ENCODE measurements around the gene FAM25A.
"Not testable (repeated sequence)": the region's sequence is repeated elsewhere in the genome, so short reads cannot be mapped to it uniquely, and the experiment has no call there.

The FAM25A gene

DNA sequence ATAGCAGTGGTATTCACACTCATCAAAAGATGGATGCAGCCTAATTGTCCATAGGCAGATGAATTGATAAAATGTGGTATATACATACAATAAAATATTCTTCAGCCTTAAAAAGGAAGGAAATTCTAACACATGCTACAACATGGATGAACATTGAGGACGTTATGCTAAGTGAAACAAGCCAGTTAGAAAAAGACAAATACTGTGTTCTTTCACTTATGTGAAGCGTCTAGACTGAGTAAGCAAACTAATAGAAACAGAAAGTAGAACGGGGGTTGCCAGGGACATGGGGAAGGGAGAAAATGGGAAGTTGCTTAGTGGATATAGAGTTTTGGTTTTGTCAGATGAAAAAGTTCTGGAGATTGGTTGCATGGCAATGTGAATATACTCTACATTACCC, 6.6 kb upstream of the FAM25A start:
- not testable (repeated sequence) for DNase-seq (ENCODE audit: low spot score)

DNA sequence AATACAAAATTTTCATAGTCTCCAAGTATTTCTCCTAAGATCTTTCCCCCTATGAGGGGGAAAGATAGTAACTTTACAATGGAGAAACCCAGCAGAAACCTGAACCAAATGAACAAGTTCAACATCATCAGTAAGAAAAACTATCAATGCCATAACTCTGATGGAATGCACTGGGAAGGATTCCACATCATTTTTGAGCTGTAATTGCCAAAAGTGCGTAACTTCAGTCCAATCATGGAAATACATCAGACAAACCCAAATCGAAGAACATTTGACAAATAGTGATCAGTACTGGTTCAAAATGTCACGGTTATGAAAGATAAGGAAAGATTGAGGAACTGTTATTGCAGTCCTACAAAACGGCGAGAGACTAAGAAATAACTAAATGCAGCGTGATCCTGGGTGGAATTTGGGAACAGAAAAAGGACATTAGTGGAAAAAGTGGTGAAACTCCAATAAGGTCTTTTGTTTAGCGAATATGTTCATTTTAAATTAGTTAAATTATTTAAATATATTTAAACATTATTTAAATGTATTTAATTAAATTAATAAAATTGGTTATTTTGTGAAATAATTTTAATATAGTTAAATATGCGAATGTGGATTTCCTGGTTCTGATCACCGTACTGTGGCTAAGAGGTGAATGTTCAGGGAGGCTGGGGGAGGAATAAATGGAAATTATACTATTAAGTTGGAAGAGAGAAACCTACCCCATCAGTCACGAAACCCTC, 4.9 kb upstream of the FAM25A start:
- DNase-seq (ENCODE audit: low spot score): not testable (repeated sequence)

DNA sequence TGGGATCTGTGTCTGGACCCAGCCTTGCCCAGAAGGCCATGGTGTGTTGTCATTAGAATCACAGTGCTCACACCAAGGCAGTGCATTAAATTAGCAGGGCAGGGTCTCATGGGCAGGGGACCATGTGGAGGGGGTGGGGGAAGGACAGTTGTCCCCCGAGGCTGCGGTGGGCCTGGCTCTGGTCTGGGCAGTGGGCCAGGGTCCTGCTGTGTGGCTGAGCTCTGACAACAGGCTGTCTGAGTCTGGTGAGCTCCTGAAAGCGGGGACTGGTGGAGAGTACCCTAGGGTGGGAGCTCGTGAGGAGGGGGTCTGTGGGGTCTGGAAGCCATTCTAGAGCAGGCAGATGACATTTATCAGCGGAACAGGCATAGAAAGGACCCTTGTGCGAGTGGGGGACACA, 2.0 kb upstream of the FAM25A start:
- DNase-seq (ENCODE audit: low spot score): not testable (repeated sequence)

DNA sequence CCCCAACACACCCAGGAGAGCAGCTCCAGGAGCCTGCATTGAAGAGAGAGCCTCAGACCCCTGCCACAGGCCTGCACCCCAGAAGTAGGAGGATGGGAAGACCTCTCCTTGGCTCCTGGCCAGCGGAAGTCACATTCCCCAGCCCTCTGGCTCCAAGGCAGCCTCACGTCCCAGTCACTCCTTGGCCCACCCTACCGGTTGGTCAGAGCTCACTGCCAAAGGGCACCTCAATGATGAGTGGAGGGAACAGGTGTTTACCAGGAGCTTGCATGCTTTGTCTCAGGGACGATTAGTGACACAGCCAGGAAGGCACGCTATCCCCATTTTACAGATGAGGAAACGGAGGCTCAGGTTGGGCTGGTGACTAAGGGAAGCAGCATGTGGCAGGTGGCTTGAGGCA, 1.0 kb upstream of the FAM25A start:
- not testable (repeated sequence) for DNase-seq (ENCODE audit: low spot score)

DNA sequence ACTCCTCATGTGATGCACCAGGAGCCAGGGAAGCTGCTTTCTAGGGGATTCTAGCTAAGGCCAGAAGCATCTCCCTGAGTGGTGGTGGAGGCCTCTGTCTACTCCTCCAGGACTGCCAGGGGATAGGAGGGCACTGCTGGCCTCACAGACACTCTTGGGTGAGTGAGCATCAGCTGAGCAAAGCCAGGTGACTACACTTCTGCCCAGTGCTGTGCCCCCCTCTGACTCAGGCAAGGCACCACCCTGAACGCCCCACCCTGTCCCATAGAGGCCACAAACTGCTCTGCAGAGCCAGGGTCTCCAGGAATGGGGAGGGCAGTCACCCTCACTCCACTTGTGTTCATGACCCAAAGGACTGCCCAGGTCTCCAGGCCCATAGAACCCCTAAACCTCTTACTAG, 590 bp upstream of the FAM25A start:
- DNase-seq (ENCODE audit: low spot score): not testable (repeated sequence)

DNA sequence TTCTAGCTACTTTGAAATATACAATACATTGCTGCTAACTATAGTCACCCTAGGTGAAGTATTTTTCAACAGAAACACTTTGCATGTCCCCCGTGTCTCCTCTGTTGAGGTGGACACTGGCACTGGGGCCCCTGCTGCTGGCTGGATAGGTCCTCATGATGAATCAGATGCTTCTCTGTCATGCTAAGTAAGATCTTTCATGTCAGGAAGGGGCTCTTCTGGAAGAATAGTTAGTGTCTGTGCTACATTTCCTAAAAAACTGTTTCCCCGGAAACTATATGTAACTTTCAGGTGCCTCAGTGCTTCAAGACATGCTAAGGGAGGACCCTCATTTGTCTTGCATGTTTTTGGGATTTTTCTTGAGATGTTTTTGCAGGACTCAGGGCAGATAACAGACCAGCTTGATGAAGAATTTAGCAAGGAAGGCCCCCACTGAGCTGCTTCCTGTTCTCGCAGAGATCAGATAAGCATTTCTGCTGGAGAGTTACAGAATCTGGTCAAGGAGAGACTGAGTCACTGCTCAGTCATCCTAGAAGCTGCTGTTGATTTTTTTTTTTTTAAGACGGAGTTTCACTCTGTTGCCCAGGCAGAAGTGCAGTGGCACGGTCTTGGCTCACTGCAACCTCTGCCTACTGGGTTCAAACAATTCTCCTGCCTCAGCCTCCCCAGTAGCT, 5.3 kb downstream of the FAM25A start:
- not testable (repeated sequence) for DNase-seq (ENCODE audit: low spot score)

DNA sequence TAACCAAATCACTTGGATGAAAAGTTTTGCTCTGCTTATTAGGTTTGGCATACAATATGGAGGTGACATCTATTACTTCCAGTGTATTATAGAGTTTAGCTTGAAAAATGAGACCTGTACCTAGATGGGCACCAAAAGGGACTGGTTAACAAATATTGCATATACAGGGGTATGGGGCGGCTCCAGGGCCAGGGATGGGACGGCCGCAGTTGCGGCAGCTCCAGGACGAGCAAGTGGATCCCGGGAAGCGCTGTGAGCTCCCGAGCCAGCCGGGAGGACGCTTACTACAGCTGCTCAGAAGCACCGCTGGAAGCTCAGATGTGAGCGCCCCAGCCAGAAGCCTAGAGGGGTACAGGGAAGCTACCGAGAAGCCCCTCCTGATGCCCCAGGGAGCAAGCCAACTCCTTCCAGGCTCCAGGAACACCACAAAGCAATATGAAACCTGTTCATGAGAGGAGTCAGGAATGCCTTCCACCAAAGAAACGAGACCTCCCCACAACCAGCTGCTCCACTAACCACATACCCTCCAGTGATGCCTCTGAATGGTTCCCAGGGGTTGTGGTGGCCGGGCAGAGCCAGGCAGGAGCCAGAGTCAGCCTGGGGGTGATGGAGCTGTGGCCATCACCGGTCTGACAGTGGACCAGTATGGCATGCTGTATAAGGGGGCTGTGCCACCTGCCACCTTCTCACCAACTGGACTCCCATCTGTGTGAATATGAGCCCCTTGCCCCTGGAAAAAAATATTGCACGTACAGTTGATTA, 6.8 kb downstream of the FAM25A start:
- not testable (repeated sequence) for DNase-seq (ENCODE audit: low spot score)

DNA sequence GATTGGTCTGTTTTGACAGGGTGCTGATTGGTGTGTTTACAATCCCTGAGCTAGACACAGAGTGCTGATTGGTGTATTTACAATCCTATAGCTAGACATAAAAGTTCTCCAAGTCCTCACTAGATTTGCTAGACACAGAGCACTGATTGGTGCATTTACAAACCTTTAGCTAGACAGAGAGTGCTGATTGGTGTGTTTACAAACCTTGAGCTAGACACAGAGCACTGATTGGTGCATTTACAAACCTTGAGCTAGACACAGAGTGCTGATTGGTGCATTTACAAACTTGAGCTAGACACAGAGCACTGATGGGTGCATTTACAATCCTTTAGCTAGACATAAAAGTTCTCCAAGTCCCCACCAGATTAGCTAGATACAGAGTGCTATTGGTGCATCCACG, 10.3 kb downstream of the FAM25A start:
- DNase-seq (ENCODE audit: low spot score): not testable (repeated sequence)

DNA sequence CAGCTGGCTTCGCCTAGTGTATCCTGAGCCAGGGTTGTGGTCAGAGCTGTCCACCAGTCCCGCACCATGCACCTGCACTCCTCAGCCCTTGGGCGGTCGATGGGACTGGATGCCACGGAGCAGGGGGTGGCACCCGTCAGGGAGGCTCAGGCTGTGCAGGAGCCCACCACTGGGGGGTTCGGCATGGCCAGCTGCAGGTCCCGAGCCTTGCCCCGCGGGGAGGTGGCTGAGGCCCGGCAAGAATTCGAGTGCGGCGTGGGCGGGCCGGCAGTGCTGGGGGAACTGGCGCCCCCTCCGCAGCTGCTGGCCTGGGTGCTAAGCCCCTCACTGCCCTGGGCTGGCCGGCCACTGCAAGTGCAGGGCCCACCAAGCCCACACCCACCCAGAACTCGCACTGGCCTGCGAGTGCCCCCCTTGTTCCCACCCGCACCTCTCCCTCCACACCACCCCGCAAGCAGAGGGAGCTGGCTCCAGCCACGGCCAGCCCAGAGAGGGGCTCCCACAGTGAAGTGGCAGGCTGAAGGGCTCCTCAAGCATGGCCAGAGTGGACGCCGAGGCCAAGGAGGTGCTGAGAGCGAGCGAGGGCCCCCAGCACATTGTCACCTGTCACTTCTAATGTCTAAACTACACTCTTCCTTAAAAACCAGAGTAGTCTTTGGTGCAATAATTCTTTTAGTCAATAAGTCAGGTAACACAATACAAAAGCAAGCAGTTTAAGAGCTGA, 11.0 kb downstream of the FAM25A start:
- DNase-seq (ENCODE audit: low spot score): no peak

DNA sequence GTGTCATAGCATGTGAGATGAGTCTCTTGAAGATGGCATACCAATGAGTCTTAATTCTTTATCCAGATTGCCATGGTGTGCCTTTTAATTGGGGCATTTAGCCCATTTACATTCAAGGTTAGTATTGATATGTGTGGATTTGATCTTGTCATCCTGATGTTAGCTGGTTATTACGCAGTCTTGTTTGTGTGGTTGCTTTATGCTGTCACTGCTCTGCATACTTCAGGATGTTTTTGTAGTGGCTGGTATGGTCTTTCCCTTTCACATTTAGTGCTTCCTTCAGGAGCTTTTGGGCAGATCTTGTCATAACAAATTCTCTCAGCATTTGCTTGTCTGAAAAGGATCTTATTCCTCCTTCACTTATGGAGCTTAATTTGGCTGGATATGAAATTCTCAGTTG, 16.5 kb downstream of the FAM25A start:
- DNase-seq (ENCODE audit: low spot score): no peak

DNA sequence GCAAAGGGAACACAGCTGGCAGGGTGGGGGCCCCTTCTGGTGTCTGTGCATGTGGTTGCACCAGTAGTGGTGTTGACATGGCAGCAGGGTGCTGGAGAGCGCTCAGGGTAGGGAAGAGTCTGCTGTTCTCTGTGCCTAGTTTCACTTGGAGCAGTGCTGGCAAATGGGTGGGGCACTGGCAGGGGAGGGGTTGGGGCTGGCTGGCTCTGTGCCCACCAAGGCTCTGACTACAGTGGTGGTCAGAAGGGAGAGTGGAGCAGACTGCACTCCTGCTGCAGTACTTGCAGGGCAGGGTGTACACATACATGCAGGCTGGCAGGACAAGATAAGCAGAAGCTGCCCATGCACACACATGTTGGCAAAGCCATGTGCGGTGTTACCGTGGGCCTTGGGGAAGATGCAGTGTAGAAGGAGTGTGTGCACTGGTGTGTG, 18.2 kb downstream of the FAM25A start:
- no peak for DNase-seq (ENCODE audit: low spot score)

DNA sequence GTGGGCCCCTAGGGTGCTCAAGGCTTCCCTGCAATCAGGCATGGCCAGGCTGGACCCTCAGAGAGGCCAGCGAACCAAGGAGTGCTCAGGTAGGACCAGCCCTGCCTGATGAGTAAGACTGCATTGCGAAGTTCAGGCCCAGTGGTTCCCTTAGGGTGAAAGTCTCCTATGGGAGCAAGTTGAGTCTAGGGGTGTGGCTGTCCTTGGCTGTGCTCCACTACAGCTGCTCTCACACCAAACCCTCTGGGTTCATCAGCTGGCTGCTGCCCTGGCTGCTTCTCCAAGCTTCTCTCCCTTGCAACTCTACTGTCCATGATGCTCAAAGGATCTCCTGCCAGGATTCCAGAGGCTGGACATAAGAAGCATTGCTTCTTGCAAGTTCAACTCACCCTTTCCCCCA, 18.7 kb downstream of the FAM25A start:
- DNase-seq (ENCODE audit: low spot score): no peak

DNA sequence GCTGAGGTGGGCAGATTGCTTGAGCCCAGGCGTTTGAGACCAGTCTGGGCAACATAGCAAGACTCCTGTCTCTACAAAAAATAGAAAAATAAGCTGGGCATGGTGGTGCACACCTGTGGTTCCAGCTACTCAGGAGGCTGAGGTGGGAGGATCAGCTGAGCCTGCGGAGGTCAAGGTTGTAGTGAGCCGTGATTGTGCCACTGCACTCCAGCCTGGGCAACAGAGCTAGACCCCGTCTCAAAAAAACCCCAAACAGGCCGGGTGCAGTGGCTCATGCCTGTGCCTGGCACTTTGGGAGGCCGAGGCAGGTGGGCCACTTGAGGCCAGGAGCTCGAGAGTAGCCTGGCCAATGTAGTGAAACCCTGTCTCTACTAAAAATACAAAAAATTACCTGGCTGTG, 23.5 kb downstream of the FAM25A start:
- not testable (repeated sequence) for DNase-seq (ENCODE audit: low spot score)

DNA sequence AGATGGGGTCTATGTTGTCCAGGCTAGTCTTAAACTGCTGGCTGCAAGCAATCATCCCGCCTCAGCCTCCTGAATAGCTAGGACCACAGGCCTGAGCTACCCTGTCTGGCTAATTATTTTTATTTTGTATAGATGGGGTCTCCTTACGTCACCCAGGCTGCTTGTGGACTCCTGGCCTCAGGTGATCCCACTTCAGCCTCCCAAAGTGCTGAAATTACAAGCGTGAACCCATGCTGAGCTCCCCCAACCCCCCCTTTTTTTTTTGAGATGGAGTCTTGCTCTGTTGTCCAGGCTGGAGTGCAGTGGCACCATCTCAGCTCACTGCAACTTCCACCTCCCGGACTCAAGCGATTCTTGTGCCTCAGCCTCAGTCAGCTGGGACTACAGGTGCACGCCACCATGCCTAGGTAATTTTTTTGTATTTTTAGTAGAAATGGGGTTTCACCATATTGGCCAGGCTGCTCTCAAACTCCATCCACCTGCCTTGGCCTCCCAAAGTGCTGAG, 25.4 kb downstream of the FAM25A start:
- no peak for DNase-seq (ENCODE audit: low spot score)

DNA sequence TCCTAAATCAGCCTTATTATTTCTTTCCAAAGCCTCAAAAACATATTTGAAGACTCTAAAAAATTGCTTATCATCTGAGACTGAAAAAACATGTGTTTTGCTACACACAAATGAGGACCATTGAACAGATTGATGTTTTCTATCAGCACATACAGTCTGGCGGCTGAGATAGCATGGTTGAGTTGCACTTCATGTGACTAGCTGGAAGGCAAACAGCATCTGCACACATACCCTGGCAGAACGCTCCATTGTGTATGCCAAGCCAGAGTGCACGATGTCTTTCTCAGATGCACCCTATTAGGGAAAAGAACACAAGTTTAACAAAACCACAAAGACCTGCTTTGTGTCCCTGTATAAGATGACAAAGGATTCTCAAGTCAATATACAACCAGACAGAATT, 33.0 kb downstream of the FAM25A start:
- DNase-seq (ENCODE audit: low spot score): peak; percentile 90

DNA sequence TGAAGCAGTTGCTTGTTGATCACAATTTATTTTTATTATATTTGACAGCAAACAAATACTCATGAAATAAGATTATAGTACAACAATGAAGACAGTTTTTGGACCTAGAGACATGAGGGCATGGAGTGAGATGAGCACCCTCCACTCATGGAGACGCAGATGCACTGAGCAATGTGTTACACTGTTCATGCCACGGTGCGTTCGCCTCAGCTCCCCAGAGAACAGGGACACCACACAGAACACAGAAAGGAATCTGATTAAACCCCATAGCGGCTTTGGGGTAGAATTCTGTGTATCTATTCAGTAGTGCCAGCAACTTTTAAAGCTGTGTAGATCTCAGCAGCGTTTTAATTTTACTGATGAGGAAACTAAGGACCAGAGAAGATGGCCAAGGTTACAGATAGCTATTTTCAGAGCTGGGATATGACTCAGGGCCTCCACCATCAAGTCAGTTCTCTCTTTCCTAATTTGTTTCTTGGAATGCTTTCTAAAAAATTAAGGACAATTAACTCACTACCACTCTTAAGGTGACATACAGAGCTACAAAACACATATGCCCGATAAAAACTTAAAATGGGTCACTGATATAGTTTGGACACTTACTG, 33.6 kb downstream of the FAM25A start:
- peak; percentile 66 for DNase-seq (ENCODE audit: low spot score)

DNA sequence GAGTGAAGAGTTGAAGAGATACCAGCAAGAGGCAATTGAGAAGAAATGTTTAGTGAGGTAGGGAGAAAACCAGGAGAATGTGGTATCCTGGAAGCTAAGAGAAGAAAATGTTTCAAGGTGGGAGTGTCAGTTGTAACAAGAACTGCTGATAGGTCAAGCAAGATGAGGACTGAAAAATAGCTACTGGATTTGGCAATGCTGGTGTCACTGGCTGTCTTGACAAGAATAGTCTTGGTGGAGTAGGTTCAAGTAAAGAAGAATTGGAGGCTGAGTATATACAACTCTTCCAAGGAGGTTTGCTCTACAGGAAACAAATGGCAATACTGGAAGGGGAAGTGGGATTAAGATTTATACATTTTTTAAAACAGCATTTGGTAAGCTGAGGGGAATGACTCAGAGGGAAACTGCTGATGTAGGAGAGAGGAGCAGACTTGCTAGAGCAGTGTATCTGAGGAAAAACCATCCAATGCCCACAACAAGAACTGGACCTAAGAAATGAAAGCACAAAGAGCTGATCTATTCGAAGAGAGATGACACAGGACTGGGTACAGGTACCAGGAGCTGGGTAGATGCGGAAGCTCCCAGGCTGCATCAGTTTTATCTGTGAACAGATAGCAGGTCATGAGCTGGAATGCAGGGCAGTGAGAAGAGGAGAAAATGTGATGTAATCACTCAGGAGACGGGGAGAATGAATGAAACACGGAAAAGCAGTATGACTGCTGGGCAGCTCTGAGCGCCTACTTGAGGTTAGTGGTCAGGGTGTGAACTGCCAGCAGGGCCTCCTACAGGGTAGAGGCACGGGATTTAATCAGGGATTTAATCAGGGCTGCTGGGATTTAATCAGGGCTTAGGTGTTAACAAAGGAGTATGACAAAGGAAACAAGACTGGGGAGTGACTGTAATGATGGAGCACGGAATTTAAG, 34.5 kb downstream of the FAM25A start:
- peak; percentile 35 for DNase-seq (ENCODE audit: low spot score)

DNA sequence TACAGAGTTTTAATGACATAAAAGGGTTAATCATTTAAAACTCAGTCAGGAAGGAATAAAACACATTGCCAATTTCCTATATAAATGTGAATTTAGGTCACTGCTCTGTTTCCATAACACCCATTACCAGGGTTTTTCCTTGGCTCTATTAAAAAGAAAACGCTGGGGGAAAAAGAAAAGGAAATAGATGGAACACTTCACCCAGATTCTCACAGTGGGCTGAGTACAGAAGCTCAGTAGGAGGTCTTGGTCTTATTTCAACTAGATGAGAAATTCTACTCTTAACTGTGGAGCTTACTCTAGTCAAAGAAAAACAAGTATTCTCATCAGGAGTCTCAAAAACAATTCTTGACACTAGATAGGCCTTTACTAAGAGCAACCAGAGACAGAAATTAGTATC, 38.1 kb downstream of the FAM25A start:
- DNase-seq (ENCODE audit: low spot score): peak; percentile 55

DNA sequence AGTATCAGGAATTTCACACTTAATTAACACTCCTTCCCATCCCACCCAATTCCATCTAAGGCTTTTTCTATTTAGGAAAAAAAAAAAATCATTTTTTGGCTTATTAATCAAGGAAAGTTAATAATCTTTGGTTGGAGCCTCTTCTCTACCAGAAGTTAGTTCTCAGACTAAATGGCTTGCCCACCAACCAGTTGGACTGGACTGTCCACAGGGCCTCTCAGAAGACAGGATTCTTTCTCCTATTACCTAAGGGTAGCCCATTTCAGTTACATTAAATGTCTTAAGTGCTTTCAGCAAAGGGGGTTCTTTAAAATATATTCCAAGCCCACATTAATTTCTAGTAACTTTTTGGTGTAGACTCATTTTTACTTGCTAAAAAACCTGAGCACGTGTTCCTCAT, 39.3 kb downstream of the FAM25A start:
- DNase-seq (ENCODE audit: low spot score): no peak

DNA sequence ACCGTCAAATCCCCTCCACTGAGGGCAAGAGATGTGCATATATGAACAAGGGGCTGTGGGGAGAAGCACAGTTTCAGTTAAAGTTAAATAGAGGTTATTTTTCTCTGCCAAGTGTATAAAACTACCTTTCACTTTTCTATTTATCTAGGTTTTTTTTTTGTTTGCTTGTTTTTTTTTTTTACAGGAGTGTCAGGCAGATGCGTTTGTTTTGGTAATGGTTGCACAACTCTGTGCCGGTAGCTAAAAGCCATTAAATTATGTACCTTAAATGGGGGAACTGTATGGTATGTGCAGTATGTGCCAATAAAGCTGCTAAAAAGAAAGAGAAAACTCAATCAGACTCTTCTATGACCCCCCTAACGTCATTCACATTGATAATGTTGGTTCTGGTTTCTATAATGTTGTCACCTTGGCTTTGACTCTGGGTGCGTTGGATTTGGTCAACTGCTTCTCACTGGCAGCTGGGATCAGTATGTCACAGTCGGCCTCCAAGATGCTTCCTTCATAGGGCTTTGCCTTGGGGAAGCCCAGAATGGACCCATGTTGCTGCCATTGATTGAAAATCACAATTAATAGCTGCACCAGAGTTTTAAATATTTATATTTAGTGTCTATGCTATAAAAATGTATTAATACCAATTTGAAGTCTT, 40.3 kb downstream of the FAM25A start:
- DNase-seq (ENCODE audit: low spot score): no peak
